ENCODE measurements around the gene TLK2. TPM values are rescaled to one million over a fixed set of nuclear protein-coding genes. Genes with fewer than 3 reads are reported as not detected.

TLK2 gene
- total and polyA plus RNA-seq, 2 donors = 18.7 to 38.5 TPM

DNA sequence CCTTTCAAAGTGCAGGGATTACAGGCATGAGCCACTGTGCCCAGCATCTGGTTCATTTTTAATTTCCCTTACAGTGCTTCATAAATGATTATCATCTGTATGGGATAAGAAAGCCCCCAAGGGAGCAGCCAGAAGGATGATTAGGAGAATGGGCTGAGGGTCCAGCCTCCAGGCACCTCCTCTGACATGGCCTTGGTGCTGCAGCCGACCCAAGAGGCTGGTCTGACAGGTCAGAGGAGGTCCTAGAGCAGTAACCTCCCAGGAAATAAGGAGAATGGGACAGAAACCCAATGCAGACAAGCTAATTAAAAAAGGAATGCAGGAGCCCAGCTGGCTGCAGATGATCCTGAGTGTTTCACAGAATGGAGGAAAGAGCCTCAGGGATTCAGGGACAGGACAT is 177.8 kb downstream of the TLK2 start:
- no peaks in the 10 kb centered on the region for H3K9me3 ChIP-seq (ENCODE audit: control insufficient read depth in 2 of 2, insufficient read depth in 1 of 2, low read length in 1 of 2)
- H3K27ac ChIP-seq (ENCODE audit: low read depth in 1 of 2, low read length in 1 of 2) = no peak overlapping the region
- H3K4me3 ChIP-seq (ENCODE audit: low read length in 2 of 2) = no peak overlapping the region
- H3K4me1 ChIP-seq (ENCODE audit: control insufficient read depth in 2 of 2, insufficient read depth in 2 of 2, low read length in 2 of 2) = peaks cover 0 to 29% of the 10 kb centered on the region in 2 donors
- WGBS = 100% methylated on average over 1 of the region's 1 CpG
- DNase-seq (ENCODE audit: low read depth in 6 of 9, low spot score in 9 of 9) = no peak
- H3K27me3 ChIP-seq (ENCODE audit: control insufficient read depth in 2 of 2, insufficient read depth in 1 of 2, low read length in 1 of 2) = peaks cover 0 to 2% of the 10 kb centered on the region in 2 donors
- no peaks in the 10 kb centered on the region for H3K36me3 ChIP-seq (ENCODE audit: control insufficient read depth in 2 of 2, insufficient read depth in 2 of 2, low read length in 1 of 2)

DNA sequence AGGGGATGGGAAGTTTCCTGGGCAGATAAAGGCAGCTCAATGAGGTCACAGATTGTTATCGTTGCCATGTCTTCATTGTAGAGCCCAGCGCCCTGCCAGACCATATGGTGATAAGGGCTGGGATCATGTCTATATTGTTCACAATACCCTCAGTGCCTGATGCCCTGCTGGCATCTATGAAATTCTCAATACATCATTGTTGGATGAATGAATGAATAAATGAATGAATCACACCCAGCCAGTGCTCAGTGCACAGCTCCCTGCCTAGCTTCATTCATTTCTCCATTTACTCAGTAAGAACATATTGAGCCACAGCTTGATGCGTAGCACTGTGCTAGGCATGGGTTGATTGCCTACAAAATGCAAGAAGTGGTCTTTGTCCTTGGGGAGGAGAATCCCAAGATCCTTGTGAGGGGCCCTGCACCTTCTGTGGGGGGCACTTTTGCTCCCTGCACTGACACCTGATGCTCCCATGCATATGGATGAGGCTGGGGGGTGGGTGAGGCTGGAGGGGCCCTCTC is 178.6 kb downstream of the TLK2 start:
- Histone ChIP-seq H3K4me1 (ENCODE audit: control insufficient read depth in 2 of 2, insufficient read depth in 2 of 2, low read length in 2 of 2) (peaks cover 0 to 23% of the 10 kb centered on the region in 2 donors), H3K36me3 (ENCODE audit: control insufficient read depth in 2 of 2, insufficient read depth in 2 of 2, low read length in 1 of 2) (no peaks in the 10 kb centered on the region), H3K27me3 (ENCODE audit: control insufficient read depth in 2 of 2, insufficient read depth in 1 of 2, low read length in 1 of 2) (peaks cover 0 to 1% of the 10 kb centered on the region in 2 donors), H3K27ac (ENCODE audit: low read depth in 1 of 2, low read length in 1 of 2) (no peak overlapping the region), H3K4me3 (ENCODE audit: low read length in 2 of 2) (no peak overlapping the region), H3K9me3 (ENCODE audit: control insufficient read depth in 2 of 2, insufficient read depth in 1 of 2, low read length in 1 of 2) (no peaks in the 10 kb centered on the region)
- no peak for DNase-seq (ENCODE audit: low read depth in 6 of 9, low spot score in 9 of 9)
- WGBS = 98% methylated on average over 3 of the region's 3 CpGs

DNA sequence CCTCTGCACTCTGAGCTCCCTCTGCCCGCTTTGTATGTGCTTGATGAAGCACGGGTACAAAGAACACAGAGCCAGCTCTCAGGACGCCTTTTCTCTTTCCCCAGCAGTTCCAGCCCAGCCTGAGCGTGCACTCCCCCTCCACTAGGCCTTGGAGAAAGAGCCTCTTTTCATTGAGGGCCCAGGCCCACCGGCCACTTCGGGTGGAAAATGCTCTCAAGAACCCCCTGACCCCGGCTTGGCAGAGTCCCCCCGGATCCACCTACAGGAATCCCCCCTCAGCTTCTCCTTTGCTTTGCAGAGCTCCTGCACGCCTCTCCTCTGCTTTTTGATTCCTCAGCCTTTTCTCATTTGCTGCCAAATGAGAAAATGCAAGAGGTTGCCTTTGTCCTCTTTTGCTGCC is 179.1 kb downstream of the TLK2 start:
- peaks cover 0 to 20% of the 10 kb centered on the region in 2 donors for H3K4me1 ChIP-seq (ENCODE audit: control insufficient read depth in 2 of 2, insufficient read depth in 2 of 2, low read length in 2 of 2)
- H3K9me3 ChIP-seq (ENCODE audit: control insufficient read depth in 2 of 2, insufficient read depth in 1 of 2, low read length in 1 of 2) = no peaks in the 10 kb centered on the region
- H3K36me3 ChIP-seq (ENCODE audit: control insufficient read depth in 2 of 2, insufficient read depth in 2 of 2, low read length in 1 of 2) = no peaks in the 10 kb centered on the region
- H3K4me3 ChIP-seq (ENCODE audit: low read length in 2 of 2) = no peak overlapping the region
- 95% methylated on average over 9 of the region's 9 CpGs for WGBS
- no peak overlapping the region for H3K27ac ChIP-seq (ENCODE audit: low read depth in 1 of 2, low read length in 1 of 2)
- no peak for DNase-seq (ENCODE audit: low read depth in 6 of 9, low spot score in 9 of 9)
- H3K27me3 ChIP-seq (ENCODE audit: control insufficient read depth in 2 of 2, insufficient read depth in 1 of 2, low read length in 1 of 2) = no peaks in the 10 kb centered on the region

DNA sequence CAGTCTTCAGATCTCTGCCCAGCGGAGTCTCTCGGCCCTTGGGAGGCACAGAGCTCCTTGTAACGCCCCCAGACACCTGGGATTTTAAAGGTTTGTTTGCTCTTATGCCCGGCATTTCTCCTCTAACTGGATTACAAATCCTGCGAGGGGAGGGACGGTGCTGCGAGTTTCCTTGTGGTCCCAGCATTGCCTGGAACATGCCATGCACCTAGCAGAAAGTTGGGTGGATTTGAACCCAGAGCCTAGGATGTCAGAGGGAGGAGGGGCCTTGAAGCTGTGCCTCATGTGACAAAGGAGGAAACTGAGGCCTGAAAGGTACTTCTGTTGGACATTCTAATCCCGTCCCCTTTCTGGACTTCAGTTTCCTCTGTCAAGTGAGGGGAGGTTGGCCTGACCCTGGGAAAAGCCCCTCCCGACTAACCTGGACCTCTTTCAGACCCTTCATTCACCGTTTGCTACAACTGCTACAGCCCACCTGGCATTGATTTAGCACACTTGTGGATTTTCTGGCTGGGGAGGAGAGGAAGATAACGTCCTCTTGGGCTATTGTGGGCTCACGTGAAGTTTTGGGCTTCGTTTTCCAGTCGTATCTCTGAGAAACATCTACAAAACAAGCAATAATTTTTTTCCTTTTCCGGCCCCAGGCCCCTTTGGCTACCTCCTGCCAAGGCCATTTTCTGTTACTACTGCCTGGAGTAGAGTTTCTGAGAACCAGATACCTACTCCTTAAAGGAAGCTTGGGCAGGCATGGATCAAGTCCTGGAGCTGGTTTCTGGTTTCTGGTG is 179.7 kb downstream of the TLK2 start:
- peaks cover 0 to 14% of the 10 kb centered on the region in 2 donors for H3K4me1 ChIP-seq (ENCODE audit: control insufficient read depth in 2 of 2, insufficient read depth in 2 of 2, low read length in 2 of 2)
- 96% methylated on average over 15 of the region's 15 CpGs for WGBS

DNA sequence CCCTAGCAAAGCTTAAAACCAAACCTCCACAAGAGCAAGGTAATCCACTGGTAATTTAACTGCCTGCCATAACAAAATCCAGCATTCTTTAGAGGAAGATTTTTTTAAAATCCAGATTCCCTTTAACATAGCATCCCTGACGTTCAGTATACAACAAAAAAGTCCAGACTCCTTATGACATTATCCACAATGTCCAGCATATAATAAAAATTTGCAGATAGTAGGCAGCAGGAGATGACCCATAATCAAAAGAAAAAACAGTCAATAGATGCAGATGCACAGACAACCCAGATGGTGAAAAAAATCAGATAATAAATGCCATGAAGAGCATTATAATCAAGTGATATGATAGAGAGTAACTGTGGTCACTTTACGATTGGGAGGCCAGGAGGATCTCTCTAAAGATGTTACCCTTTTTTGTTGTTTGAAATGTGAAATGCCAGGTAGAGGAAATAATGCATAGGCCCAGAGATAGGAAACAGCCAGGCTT is 182.0 kb downstream of the TLK2 start:
- no peaks in the 10 kb centered on the region for H3K27me3 ChIP-seq (ENCODE audit: control insufficient read depth in 2 of 2, insufficient read depth in 1 of 2, low read length in 1 of 2)
- peaks cover 0 to 2% of the 10 kb centered on the region in 2 donors for H3K4me1 ChIP-seq (ENCODE audit: control insufficient read depth in 2 of 2, insufficient read depth in 2 of 2, low read length in 2 of 2)
- WGBS = 100% methylated on average over 2 of the region's 2 CpGs
- H3K9me3 ChIP-seq (ENCODE audit: control insufficient read depth in 2 of 2, insufficient read depth in 1 of 2, low read length in 1 of 2) = no peaks in the 10 kb centered on the region
- no peak overlapping the region for H3K4me3 ChIP-seq (ENCODE audit: low read length in 2 of 2)
- H3K27ac ChIP-seq (ENCODE audit: low read depth in 1 of 2, low read length in 1 of 2) = no peak overlapping the region
- H3K36me3 ChIP-seq (ENCODE audit: control insufficient read depth in 2 of 2, insufficient read depth in 2 of 2, low read length in 1 of 2) = peaks cover 0 to 5% of the 10 kb centered on the region in 2 donors
- no peak for DNase-seq (ENCODE audit: low read depth in 6 of 9, low spot score in 9 of 9)

More for the DNA sequence above, 179.7 kb downstream of the TLK2 start:
- Histone ChIP-seq H3K9me3 (ENCODE audit: control insufficient read depth in 2 of 2, insufficient read depth in 1 of 2, low read length in 1 of 2) (no peaks in the 10 kb centered on the region), H3K4me3 (ENCODE audit: low read length in 2 of 2) (no peak overlapping the region), H3K27ac (ENCODE audit: low read depth in 1 of 2, low read length in 1 of 2) (no peak overlapping the region), H3K36me3 (ENCODE audit: control insufficient read depth in 2 of 2, insufficient read depth in 2 of 2, low read length in 1 of 2) (no peaks in the 10 kb centered on the region), H3K27me3 (ENCODE audit: control insufficient read depth in 2 of 2, insufficient read depth in 1 of 2, low read length in 1 of 2) (no peaks in the 10 kb centered on the region)
- DNase-seq (ENCODE audit: low read depth in 6 of 9, low spot score in 9 of 9) = no peak

DNA sequence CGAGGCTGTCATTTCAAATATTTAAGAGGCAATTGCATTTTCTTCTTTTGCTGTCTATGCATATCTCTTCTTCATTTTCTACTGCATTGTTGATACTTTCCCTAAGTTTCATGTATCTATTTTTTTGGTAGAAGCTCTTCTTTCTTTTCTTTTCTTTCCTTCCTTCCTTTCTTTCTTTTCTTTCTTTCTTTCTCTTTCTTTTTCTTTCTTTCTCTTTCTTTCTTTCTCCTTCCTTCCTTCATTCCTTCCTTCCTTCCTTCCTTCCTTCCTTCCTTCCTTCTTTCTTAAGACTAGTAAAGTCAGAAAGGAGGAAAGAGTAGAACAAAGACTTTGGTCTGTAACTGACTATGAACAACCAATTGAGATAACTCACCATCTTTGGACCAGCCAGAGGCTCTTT is 182.7 kb downstream of the TLK2 start:
- no peak for DNase-seq (ENCODE audit: low read depth in 6 of 9, low spot score in 9 of 9)
- WGBS = 98% methylated on average over 1 of the region's 1 CpG
- Histone ChIP-seq H3K27ac (ENCODE audit: low read depth in 1 of 2, low read length in 1 of 2) (no peak overlapping the region), H3K27me3 (ENCODE audit: control insufficient read depth in 2 of 2, insufficient read depth in 1 of 2, low read length in 1 of 2) (no peaks in the 10 kb centered on the region), H3K36me3 (ENCODE audit: control insufficient read depth in 2 of 2, insufficient read depth in 2 of 2, low read length in 1 of 2) (peaks cover 0 to 5% of the 10 kb centered on the region in 2 donors), H3K9me3 (ENCODE audit: control insufficient read depth in 2 of 2, insufficient read depth in 1 of 2, low read length in 1 of 2) (no peaks in the 10 kb centered on the region), H3K4me1 (ENCODE audit: control insufficient read depth in 2 of 2, insufficient read depth in 2 of 2, low read length in 2 of 2) (peaks cover 0 to 2% of the 10 kb centered on the region in 2 donors), H3K4me3 (ENCODE audit: low read length in 2 of 2) (no peak overlapping the region)

DNA sequence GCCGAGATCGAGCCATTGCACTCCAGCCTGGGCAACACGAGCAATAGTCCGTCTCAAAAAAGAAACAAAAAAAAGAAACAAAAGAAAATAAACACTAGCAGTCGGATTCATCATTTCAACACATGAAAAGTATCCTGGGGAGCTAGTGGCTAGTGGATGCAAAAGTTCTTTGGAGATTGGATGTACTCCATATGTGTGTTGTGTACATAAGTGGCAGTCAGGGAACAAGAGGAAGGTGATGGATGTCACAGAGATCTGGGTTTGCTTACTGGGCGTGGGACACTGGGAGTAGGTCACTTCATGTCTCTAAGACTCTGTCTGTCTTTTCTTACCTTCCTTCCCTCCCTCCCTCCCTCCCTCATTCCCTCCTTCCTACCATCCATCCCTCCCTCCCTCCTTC is 184.2 kb downstream of the TLK2 start:
- Histone ChIP-seq H3K27me3 (ENCODE audit: control insufficient read depth in 2 of 2, insufficient read depth in 1 of 2, low read length in 1 of 2) (no peaks in the 10 kb centered on the region), H3K36me3 (ENCODE audit: control insufficient read depth in 2 of 2, insufficient read depth in 2 of 2, low read length in 1 of 2) (peaks cover 0 to 5% of the 10 kb centered on the region in 2 donors), H3K4me3 (ENCODE audit: low read length in 2 of 2) (no peak overlapping the region), H3K9me3 (ENCODE audit: control insufficient read depth in 2 of 2, insufficient read depth in 1 of 2, low read length in 1 of 2) (no peaks in the 10 kb centered on the region), H3K4me1 (ENCODE audit: control insufficient read depth in 2 of 2, insufficient read depth in 2 of 2, low read length in 2 of 2) (peaks cover 0 to 5% of the 10 kb centered on the region in 2 donors), H3K27ac (ENCODE audit: low read depth in 1 of 2, low read length in 1 of 2) (no peak overlapping the region)
- DNase-seq (ENCODE audit: low read depth in 6 of 9, low spot score in 9 of 9) = no peak
- WGBS = 96% methylated on average over 6 of the region's 6 CpGs

Other genes starting within 250 kb of the TLK2 start
- gene EFCAB3, start 98.3 kb upstream of the TLK2 start, total RNA-seq = not detected
- gene EFCAB3, start 98.3 kb upstream of the TLK2 start, polyA plus RNA-seq = not detected
- gene METTL2A, start 54.9 kb upstream of the TLK2 start, total RNA-seq = 12.3 TPM
- 9.8 TPM for gene METTL2A, start 54.9 kb upstream of the TLK2 start, polyA plus RNA-seq
- 9.0 TPM for gene MRC2, start 148.8 kb downstream of the TLK2 start, total RNA-seq
- gene MRC2, start 148.8 kb downstream of the TLK2 start, polyA plus RNA-seq = 14.5 TPM

Measured in thymus (tissue), 11 donors.